GOT3 (cell line): ENCODE data around the gene SLC2A3.
"Not testable (repeated sequence)": the region's sequence is repeated elsewhere in the genome, so short reads cannot be mapped to it uniquely, and the experiment has no call there.

Experiments
- DNase-seq: peaks from one replicate; lab custom pipeline; 2025; ENCODE audit warnings: mixed read lengths; lab: John Stamatoyannopoulos, UW

Gene SLC2A3

DNA sequence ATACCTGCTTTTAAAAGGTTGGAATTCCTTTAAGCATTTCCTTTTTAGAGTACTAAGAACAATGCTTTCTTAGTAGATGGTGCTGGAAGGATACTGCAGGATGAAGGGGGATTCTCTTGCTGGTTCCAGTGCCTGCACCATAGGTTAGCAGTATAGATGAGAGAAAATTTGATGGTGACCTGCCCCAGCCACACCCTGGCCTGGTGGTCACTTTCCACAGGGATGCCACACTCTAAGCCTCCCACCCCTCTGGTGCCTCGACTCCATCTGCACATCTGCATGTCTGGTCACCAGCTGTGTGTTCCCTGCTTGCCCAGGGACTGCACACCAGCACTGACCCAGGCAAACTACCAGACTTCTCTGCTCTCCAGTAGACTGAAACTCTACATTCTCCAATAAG, 19.1 kb downstream of the SLC2A3 start:
- DNase-seq, result no peak

DNA sequence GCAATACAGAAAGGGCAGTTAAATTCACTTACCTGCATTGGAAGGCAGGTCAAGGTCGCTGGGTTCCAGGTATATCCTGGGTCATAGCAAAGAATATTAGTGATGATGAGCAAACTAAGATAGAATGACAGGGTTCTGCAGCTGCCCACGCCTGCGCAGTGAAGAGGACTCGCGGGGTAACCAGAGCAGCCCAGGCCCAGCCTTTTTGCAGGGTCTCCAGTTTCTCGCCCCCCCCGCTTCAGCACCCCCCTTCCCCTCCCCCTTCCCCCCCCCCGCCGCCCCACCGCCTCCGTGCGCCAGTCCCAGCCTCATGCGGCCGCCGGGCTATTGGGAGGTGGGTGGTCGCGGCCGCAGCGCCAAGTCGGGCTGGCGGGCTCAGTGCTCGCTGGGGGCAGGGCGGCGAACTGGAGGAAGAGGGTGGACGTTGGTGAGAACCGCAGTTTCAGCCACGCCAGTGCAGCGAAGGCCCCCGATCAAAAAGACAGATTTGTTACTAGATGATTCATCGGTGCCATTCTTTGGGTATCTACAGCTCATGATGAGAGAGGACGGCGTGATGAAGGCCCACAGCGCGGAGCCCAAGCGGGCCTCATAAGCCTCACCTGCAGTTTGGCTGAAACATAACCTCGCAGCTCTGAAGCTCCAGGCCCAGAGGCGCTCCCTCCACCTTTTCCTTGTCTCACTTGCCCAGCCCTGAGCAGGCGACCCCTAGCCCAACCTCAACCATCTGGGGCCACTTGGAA, 20.2 kb downstream of the SLC2A3 start:
- no peak for DNase-seq

DNA sequence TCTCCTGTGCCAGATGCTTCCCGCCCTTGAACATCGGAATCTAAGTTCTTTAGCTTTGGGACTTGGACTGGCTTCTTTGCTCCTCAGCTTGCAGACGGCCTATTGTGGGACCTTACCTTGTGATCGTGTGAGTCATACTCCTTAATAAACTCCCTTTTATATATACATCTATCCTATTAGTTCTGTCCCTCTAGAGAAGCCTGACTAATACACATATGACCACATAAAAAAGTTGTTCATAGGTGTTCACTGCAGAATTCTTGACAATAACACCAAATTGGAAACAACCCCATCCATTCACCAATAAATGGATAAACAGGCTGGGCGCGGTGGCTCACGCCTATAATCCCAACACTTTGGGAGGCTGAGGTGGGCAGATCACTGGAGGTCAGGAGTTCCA, 25.9 kb downstream of the SLC2A3 start:
- not testable (repeated sequence) for DNase-seq

DNA sequence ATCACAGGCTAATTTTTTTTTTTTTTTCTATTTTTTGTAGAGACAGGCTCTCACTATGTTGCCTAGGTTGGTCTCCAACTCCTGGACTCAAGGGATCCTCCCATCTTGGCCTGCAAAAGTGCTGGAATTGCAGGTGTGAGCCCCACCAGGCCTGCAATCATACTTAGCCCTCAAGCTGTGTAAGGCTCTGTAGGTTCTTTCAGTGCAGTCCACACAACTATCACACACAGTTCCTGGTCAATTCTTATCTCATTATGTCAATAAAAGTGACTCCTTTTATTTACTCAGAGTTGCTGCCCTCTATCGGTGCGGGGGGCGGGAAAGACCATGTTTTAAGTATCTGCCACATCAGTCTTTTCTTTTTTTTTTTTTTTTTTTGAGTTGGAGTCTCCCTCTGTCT, 29.0 kb downstream of the SLC2A3 start:
- no peak for DNase-seq

DNA sequence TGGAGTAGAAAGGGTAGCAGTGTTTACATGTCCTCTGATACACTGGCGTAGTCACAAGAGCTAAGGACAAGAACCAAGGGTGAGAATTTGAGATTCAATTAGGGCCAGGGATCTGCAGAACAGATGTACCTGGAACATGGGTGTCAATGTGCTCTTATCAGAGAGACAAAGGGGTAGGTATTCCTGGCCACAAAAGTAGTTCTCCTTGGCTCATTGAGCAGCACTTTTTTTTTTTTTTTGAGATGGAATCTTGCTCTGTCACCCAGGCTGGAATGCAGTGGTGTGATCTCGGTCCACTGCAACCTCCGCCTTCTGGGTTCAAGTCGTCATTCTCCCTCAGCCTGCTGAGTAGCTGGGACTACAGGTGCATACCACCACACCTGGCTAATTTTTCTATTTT, 29.7 kb downstream of the SLC2A3 start:
- not testable (repeated sequence) for DNase-seq

DNA sequence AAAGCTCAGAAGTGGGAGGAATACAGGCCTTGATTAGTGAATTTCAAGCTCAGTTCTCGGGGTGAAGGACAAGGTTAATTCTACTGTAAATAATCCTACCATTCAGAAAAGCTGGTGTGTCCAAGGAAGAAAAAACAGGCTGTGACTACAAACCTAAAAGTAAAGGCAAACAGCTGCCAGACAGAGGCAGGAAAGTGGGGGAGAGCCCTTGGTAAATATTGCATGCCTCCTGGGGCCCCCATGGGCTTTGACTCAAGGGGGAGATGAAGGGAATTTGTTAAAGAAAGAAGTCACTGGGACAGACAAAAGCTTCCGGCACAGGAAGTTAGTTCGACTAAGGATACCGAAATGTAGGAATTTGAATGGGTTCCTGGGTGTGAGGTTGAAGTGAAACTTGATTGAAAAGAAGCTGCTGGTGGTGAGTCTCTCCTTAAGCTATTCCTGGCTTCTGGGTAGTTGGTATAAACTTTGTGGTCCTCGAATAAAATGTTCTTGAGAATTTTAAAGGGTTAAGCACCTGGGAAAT, 30.3 kb downstream of the SLC2A3 start:
- DNase-seq, result not testable (repeated sequence)

DNA sequence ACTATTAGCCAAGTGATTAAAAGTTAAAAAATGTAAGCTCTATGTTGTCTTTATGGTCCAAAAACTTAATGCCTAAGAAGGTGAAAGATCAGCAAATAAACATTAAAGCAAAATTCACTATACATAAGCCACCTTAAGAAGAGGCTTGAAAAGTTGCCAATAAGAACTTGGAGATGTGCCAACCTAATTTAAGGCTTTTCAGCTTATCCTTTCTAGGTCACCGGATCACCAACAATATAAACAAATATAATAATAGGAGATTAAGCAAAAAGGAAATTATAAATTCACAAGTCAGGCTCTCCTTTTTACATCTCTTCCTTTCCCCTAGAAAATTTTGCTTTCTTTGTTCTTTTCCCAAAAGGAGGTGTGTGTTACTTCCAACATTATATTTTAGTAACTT, 30.9 kb downstream of the SLC2A3 start:
- no peak for DNase-seq

DNA sequence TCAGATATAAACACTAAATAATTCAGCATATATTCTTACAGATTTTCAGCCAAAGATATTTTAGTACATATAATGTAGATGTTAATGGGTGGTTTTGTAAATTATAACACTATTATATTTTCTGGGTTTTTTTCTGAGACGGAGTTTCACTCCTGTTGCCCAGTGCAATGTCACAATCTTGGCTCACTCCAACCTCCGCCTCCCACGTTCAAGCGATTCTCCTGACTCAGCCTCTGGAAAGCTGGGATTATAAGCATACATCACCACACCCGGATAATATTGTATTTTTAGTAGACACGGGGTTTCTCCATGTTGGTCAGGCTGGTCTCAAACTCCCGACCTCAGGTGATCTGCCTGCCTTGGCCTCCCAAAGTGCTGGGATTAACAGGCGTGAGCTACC, 33.6 kb downstream of the SLC2A3 start:
- not testable (repeated sequence) for DNase-seq

DNA sequence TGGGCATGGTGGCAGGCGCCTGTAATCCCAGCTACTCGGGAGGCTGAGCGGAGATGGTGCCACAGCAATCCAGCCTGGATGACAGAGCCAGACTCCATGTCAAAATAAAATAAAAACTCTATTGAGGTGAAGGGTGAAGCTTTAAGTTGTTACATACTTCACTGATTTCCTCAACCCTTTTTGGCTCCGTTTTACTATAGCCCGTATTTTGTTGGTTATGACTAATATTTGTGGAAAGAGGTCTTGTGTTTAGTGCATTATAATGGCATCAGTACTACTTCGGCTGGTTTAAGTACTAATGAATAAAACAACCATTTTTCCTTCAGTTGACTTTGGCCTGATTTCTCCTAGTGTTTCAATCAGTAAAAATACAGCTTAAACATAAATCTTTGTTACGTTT, 36.2 kb downstream of the SLC2A3 start:
- no peak for DNase-seq

DNA sequence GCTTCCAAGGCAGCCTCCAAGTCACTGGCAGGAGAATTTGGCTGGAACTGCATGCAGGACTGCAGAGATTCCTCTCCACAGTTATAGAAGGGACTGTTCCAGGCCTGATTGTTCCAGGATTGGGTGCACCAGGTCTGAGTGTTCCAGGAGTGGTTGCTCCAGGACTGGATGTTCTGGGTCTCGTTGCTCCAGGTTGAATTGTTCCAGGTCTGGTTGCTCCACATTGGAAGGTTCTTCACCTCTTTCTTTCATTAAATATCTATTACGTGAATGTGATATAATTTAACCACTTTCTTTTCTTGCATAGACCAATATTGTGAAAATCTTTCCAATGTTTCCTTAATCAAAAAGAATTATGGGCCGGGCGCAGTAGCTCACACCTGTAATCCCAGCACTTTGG, 39.3 kb downstream of the SLC2A3 start:
- not testable (repeated sequence) for DNase-seq

DNA sequence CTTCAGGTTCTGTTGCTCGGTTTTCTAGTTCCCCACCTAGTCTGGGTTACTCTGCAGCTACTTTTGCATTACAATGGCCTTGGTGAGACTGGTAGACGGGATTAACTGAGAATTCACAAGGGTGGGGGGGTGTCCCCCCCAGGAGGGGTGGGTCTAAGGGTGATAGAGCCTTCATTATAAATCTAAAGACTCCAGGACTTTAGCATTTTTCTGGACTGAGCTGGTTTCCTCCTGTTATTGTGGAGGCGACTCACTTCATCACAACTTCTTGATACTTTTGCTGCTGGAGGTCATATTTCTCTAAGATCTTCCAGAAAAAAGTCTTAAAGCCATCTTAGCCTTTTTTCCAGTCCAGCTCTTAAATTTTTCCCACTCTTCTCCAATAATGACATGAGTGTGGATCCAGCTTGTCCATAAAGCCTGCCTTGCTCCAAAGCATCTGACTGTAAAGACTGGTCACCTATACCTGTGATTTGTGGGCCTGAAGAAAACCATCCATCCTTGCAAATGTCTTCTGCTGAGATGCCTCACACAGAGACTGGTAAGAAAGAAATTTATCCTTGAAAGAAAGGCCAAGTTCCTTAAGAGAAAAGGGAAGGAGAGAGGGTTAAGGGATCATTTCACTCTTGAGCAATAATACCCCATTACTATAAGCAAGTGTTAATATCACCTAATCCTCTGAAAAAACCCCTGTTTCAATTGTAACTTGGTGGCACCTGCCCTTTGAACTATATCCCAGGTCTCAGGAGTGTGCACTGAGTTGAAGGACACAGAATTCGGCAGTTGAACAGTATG, 43.6 kb downstream of the SLC2A3 start:
- no peak for DNase-seq

DNA sequence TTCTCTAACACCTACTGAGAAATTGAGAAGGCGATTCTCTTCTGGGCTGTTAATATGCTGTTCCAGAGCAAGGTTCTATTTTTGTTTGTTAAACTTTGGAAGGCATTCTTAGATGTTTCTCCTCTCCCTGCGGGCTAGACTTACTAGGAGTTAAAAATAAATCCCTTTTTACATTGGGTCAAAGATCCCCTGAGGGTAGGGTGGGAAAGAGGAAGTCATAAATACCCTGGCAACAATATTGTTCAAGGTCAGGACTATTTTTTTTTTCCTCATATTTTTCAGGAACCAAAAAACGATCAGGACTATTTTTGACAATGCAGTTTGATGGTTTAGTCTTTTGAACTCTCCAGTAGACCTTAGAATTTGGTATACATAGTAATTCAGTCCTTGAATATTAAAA, 51.3 kb downstream of the SLC2A3 start:
- no peak for DNase-seq

DNA sequence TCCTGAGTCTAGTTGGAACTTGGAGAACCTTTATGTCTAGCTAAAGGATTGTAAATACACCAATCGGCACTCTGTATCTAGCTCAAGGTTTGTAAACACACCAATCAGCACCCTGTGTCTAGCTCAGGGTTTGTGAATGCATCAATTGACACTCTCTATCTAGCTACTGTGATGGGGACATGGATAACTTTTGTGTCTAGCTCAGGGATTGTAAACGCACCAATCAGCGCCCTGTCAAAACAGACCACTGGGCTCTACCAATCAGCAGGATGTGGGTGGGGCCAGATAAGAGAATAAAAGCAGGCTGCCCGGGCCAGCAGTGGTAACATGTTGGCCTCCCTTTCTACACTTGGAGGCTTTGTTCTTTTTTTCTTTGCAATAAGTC, 54.3 kb downstream of the SLC2A3 start:
- not testable (repeated sequence) for DNase-seq

DNA sequence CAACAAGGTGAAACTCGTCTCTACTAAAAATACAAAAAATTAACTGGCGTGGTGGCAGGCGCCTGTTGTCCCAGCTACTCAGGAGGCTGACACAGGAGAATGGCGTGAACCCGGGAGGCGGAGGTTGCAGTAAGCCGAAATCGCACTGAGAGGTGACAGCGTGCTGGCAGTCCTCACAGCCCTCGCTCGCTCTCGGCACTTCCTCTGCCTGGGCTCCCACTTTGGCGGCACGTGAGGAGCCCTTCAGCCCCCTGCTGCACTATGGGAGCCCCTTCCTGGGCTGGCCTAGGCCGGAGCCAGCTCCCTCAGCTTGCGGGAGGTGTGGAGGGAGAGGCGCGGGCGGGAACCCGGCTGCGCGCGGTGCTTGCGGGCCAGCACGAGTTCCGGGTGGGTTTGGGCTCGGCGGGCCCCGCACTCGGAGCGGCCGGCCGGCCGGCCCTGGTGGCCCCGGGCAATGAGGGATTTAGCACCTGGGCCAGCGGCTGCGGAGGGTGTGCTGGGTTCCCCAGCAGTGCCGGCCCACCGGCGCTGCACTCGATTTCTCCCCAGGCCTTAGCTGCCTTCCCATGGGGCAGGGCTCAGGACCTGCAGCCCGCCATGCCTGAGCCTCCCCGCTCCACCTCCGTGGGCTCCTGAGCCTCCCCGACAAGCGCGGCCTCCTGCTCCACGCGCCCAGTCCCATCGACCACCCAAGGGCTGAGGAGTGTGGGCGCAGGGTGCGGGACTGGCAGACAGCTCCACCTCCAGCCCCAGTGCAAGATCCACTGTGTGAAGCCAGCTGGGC, 54.8 kb downstream of the SLC2A3 start:
- DNase-seq, result not testable (repeated sequence)

DNA sequence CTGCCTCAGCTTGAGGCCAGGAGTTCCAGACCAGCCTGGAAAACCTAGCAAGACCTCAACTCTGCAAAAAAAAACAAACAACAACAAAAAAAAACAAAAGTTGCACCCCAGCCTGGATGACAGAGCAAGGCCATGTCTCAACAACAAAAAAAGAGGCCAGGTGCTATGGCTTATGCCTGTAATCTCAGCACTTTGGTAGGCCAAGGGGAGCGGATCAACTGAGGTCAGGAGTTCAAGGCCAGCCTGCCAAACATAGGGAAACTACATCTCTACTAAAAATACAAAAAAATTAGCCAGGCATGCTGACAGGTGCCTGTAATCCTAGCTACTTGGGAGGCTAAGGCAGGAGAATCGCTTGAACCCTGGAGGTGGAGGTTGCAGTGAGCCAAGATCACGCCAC, 56.7 kb downstream of the SLC2A3 start:
- DNase-seq, result no peak

DNA sequence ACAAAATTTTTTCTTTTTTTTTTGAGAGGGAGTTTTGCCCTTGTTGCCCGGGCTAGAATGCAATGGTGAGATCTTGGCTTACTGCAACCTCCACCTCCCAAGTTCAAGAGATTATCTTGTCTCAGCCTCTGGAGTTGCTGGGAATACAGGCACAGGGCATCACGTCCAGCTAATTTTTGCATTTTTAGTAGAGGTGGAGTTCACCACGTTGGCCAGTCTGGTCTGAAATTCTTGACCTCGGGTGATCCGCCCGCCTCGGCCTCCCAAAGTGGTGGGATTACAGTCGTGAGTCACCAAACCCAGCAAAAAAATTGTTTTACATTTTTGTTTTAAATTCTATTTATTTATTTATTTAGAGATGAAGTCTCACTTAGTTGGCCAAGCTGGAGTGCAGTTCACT, 58.6 kb downstream of the SLC2A3 start:
- no peak for DNase-seq

DNA sequence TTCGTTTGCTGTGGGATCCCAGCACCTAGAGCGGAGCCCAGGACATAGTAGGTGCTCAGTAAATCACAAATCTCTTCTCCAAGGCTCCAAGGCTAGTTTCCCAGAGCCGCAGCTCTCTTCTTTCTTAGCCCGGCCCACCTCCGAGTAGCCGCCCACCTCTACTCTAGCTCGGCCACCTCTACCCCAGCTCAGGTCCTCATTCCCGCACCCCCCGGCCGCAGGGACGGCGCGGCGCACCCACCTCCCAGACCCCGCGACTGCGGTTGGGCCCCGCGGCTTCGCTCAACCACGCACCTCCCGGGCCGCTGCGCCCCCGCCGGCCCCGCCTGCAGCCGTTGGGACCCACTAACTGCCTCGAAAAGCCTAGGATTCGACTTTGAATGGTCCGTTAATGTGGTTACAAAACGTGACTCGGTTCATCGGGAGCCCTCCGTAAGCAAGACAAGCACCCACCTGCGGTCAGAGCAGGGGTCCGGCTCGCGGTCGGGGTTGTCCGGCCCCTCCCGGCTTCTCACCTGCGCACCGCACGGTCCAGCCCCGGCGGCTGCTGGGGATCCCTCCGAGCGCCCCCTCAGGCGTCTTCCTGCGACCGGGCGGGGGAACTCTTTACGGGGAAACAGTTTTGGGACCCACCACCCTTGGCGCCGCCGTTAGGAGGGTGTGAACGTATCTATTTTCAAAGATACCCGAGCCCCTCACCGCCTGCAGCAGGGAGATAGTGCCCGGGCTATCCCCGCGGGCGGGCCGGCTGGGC, 63.2 kb downstream of the SLC2A3 start, which contains the start of gene SLC2A14:
TSS of gene SLC2A14 (minus strand) at position 350 of the 754 bp plus-strand sequence. CDS start 3,035 bp downstream, outside the sequence.
- DNase-seq, result no peak

DNA sequence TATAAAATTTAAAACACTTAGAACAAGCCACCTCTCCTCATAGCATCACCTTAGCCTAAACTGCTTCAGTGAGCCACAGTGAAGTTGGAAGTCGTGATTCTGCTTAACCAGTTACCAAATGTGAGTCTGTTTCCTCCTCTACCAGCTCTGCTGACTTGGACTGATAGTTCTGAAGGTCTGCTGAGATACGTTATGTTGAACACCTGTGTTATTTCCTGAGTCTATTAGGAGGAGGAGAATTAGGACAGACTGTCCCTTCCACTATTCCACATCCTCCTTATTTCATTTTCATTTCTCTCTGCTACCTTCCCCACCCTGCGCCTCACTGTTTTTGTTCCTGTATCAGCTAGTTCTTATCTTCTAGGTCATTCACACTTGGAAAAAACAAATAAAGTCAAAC, 65.7 kb downstream of the SLC2A3 start:
- no peak for DNase-seq
